Iris pigment epithelial cell (primary cell): ENCODE data around the gene SPSB4.

ENCODE experiments used
- DNase-seq: peaks from one replicate; pipeline ENCODE4 v3.0.0-alpha.2; 2011; ENCODE audit warnings: low read depth

Gene SPSB4

DNA sequence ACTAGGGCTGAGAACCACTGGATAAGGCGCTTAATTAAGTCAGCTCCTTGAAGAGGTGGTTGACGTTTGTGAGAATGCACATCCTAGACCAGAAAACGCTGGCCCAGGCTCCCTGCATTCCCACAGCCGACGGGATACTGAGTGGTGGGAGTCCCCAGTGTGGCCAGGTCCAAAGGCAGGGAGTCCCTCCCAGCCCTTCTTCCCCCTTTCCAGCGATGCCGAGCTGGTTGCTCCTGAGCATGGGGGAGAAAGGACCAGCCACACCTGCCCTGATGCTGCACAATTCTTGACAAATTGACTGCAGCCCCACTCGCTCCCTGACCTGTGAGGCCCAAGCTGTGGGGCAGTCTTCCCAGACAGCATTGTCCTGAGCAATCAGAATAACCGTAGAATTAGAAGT lies 101.0 kb downstream of the SPSB4 start:
- no peak for DNase-seq

DNA sequence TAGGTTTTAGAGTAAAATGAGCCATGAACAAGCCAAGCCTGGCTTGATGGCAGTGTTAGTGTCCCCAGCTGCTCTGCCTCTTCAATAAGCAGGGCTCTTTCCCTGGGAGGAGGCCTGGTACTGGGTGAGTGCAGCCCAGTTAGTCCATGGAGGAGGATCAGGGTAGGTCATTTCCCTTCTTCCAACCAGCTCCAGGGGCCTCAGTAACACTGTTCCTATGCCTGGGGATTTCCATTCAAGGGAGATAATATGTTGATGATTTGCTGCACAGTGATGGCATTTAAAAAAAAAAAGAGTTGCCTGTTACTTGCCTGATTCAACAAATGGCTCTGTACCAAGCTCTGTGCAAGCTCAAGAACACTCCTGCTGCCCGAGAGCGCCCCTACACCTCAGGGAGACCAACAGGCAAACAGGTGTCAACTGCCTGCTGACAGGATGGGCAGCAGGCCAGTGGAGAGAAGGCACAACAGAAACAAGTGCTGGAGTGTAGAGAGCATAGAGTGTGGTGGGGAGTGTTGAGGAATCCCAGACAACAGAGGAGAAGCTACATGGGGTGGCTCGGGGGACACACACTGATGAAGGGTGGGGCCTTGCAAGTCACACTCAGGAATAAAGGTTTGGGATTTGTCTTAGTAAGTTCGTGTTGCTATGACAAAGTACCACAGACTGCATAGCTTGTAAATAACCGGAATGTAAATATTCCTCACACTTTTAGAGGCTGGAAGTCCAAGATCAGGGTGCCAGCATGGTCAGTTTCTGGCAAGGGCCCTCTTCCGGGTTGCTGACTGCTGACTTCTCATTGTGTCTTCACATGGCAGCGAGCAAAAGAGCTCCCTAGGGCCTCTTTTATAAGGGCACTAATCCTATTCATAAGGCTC lies 101.9 kb downstream of the SPSB4 start:
- no peak for DNase-seq

DNA sequence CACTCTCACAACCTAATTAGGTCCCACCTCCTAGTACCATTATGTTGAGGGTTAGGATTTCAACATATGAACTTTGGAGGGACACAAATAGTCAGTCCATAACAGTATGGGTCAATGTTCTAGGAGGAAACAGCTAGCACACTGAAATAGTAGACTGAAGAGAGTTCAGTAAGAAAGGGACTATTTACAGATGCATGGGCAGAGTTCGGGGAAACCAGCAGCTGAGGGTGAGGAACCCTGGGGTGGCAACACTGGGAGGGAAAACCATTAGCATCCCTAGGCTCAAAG lies 102.5 kb downstream of the SPSB4 start:
- no peak for DNase-seq

DNA sequence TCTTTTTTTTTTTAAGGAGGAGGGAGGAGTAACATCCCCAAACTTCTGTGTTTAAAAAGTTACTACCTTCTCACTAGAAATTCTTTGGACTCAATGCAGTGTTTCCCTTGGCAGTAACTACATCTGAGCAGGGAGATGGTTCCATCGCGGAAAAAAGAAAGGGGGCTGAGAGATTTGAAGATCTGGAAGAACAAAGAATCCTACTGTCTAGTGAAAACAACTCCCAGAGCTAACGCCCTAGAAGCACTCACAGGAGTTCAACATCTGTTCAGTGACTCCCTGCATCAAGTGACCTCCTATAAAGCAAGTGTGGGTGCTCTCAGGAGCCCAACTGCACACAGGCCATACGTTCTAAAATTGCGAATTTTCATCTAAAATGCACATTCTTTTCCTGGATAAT lies 113.7 kb downstream of the SPSB4 start:
- DNase-seq = no peak

DNA sequence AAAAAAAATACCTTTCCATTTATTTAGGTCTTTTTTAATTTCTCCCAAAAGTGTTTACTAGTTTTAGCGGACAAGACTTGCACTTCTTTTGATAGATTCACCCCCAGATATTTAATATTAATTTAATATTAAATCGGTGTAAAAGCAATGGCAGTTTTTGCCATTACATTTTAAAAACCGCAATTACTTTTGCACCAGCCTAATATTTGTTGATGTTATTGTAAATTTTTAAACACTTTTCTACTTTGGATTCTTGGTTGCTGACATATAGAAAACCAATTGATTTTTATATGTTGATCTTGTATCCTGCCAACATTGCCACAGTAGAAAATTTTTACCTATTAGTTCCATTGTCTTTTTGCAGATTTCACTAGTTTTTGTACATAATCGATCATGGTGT lies 116.5 kb downstream of the SPSB4 start:
- DNase-seq = no peak

DNA sequence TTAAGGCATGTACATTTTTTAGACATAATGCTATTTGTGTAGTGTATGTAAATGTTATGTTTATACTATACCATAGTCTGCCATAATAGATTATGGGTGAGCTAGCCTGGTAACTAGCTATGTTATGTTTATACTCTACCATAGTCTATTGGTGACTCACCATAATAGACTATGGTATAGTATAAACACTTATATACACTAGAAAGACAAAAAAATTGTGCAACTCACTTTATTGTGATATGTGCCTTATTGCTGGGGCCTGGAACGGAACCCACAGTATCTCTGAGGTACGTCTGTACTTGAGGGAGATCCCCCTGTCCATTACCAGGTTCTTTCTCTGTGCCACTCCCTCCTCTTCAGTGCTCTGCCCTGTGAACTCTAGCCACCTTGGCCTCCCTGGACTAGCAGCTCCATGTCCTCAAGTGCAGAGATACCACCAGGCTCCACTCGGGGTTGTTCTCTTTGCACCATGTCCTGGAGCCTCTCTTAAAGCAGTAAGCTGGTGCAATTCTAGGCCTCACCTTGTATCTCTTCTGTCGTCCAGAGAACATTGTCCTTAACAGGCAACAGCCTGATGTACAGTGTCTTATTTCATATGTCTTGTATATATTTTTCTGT lies 119.6 kb downstream of the SPSB4 start:
- peak; percentile 19 for DNase-seq

DNA sequence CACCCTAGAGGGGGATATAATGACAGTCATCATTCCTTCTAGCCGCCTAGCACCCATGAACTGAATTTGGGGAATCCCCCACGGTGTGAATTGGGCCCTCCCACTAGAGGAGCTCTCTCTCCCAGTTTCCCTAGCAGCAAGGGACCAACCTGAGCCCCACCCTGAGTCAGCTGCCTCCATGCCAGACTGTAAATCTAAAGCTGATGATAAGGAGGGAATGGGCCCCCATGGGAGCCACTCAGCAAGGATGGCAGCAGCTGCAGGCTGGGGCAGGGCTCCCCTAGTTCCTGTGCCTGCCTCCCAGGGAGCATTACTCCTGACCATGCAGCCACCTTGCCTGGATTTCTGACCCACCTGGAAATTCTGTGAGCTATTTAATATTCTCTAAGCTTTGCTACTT lies 123.5 kb downstream of the SPSB4 start:
- DNase-seq = no peak

DNA sequence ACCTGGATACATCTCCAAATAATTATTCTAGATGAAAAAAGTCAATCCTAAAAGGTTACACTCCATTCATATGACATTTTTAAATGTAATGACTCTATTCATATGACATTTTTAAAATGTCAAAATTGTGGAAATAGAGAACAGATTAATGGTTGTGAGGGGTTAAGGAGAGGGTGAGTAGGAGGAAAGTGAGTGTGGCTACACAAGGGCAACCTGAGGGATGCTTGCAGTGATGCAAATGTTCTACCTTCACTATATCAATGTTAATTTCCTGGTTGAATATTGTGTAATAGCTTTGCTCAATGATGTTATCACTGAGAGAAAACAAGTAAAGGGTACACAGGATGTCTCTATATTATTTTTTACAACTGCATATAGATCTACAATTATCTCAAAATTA lies 125.6 kb downstream of the SPSB4 start:
- no peak for DNase-seq

DNA sequence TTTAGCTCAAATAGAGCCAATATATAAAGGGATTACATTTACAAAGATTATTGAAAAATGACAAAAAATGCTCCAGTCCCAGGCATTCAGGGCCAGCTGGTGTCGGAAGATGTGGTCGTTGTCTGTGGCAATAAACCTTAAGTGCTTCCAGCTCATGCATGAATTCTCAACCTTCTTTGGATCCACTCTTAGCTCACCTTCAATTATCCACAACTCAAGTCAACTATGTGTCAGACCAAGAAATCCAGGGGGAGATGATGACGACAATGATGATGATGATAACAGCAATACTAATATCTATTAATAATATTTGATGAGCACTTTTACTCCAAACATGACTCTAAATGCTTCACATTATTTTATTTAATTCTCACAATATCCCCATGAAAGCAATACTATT lies 126.9 kb downstream of the SPSB4 start:
- no peak for DNase-seq

DNA sequence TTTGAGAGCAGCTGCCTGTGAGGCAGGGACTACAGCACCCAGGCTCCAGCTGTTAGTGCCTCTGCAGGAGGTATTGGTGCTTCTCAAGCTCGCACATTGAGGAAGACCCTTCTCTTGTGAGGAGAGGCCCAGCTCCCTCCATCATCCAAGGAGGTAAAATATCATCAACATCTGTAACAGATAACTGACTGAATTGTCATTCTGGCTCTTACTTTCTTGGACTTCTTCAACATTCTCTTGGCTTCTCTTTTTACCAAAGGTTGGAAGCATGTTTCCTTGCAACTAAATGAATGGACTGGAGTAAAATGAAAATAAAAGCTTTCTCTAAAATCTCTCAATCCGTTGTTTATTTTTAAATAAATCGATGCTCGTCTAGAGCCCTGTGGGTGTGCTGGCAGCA lies 127.4 kb downstream of the SPSB4 start:
- DNase-seq = no peak

DNA sequence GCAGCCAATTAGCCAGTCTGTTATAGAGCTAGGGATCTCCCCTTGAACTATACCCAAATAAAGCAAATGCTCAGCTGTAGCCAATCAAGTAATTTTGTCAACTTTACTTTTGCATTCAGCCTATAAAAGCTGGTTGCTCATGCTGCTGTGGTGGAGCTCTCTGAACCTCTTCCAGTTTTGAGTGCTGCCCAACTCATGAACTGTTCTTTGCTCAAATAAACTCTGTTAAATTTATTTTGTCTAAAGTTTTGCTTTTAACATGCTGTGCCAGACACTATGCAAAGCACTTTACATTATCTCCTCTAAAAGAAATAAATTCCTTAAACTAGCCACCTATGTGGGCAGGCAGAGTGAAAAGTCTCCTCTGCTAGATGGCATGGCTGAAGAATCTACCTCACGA lies 128.8 kb downstream of the SPSB4 start:
- DNase-seq = no peak

DNA sequence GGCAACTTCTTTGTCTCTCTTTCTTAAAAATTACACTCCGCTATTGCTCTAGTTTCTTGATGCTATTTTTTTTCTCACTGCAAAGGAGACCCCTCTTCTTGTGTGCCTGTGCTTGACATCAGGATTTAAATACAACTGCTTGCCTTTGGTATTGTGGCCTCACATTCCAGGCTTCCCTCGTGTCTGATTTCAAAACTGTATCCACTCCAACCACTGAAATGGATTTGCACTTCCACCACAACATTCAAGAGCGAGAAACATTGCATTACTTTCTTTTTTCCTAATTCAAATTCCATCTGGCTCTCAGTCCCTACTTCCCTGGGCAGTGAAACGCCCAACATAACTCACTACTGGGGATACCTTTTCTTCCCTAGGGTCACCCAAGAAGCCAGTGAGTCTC lies 130.0 kb downstream of the SPSB4 start:
- no peak for DNase-seq

DNA sequence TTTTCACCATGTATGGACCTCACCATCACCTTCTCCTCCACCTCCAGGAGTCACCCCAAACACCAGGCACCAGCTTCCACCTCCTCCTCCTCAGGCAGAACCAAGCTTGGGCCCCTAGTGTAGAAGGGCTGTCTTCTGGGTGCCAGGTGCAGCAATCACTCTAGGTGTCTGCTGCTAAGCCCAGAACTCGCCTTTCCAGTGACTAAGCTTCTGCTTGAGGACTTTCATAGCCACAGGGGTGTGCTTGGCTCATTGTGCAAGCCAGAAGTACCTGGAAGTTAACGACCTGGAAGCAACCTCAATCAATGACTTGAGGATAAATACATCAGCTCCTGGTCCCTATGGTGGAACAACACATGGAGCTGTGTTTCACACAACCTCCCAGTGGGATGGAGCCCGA lies 130.7 kb downstream of the SPSB4 start:
- DNase-seq = no peak

DNA sequence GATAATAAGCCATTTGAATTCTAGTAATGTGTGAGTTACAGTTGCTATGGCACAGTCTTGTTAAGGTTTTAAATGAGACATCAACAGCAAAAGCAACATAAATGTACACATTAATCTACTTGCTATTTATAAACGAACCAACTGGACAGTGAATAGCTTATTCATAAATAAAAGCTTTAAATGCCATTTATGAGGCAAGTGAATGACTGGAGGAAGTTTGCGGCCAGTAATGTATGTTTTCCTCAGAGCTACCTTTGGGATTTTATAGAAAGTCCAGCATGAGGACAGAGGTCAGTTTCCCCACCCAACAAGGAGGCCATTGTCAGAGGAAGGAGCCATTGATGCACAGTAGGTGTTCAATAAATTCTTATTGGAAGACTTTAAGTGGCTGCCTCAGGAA lies 132.5 kb downstream of the SPSB4 start:
- no peak for DNase-seq

DNA sequence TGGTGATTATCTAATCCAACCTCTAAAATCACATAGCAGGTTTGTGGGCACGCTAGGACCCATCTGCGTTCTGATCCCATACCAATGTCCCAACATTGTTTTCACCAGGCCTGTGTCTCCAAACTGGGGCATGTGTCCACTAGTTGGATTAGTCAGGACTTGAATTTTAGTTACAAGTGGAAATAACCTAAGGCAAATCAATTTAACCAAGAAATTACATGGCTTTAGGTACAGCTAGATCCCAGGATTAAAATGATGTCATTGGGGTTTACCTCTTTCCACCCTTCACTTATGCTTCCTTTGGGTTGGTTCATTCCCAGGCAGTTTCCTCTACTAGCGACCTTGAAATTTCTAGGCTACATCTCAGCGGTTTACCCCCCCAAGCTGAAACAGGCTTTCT lies 133.3 kb downstream of the SPSB4 start:
- DNase-seq = no peak

DNA sequence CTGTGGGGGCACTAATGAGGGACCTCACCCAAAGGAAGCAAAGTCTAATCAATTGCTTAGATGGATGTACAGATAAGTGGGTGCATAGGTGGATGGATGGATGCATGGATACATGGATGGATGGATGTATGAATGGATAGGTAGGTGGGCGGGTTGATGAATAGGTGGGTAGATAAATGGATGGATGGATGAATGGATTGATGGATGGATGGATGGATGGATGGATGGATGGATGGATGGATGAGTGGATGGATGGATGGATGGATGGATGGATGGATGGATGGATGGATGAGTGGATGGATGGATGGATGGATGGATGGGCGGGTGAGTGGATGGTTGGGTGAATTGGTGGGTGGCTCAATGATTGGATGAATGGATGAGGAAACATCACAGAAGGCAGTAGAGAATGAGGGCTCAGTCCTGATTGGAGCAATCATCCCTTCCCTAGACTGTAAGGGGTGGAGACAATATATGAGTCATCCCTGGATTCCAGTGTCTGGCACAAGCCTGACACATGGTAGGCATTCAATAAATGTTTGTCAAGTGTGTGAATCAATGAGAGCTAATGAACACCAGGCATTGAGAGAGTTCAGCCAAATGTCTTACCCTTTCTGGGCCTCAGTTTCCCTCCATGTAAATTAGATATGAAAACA lies 140.1 kb downstream of the SPSB4 start:
- no peak for DNase-seq

DNA sequence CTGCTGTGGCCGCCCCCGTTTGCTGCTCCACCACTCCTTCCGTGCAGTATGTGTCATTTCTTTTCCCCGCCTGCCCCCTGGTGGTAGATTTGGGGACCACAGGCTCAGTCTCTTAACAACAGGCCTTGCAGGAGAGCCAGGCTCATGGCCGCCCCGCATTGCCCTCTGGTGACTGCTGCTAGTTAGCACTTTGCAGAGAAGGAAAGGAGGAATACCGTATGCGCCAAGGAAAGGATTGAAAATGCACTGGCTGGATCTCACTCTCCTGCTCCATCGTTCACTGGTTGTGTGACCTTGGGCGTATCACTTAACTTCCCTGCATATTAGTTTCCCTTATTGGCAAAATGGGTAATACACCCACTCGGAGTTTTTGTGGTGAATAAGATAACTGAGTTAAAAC lies 141.2 kb downstream of the SPSB4 start:
- DNase-seq = peak; percentile 91

DNA sequence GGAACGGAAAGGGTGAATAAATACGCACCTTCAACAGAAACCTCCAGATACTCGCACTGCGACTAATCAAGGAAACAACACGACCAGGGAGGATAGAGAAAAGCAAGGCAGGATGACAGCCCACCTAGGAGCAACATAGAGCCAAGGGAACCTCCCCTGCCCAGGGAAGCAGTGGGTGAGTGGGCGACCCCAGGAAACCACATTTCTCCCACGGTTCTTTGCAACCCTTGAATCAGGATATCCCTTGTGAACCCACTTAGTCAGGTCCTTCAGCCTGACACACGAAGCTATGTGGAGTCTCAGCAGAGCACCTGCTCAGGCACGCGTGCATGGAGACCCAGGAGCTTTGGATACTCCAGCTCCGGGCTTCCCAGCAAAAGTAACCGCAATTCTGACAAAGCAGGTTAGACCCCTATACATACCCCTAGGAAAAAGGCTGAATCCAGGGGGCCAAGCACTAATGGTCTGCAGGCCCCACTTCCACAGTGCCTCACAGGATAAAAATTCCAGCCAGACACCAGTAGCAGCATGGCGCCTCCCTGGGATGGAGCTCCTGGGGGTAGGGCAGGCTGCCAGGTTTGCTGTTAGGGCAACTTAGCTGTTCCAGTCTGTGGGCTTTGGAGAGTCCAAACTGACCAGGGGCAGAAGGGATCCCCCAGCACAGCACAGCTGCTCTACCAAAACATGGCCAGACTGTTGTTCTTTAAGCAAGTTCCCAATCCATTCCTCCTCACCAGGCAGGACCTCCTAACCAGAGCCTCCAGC lies 142.1 kb downstream of the SPSB4 start:
- DNase-seq = no peak
